Upper lobe of right lung (tissue), 1 donor: Measurements from ENCODE around the gene TBX4. TPM values are rescaled to one million over a fixed set of nuclear protein-coding genes. Genes with fewer than 3 reads are reported as not detected.
"Not testable (repeated sequence)": the region's sequence is repeated elsewhere in the genome, so short reads cannot be mapped to it uniquely, and the experiment has no call there.

Experiments
- ATAC-seq: fragments of 200-7000 bp; cut with Tn5 transposase; one replicate; pipeline ENCODE4 v1.9.1; 2020; ENCODE audit warnings: mild to moderate bottlenecking, moderate library complexity
- DNase-seq: peaks from one replicate; pipeline ENCODE4 v3.0.0-alpha.2; 2020
- H3K27ac ChIP-seq: fragments of 200-600 bp; one replicate; pipeline ENCODE4 v1.8.0; 2022
- H3K27me3 ChIP-seq: fragments of 200-600 bp; one replicate; pipeline ENCODE4 v1.8.0; 2022; ENCODE audit warnings: mild to moderate bottlenecking
- H3K36me3 ChIP-seq: fragments of 200-600 bp; one replicate; pipeline ENCODE4 v1.8.0; 2022
- H3K4me1 ChIP-seq: fragments of 200-600 bp; one replicate; pipeline ENCODE4 v1.8.0; 2022
- H3K4me3 ChIP-seq: fragments of 200-600 bp; one replicate; pipeline ENCODE4 v1.8.0; 2022; ENCODE audit warnings: mild to moderate bottlenecking
- H3K9me3 ChIP-seq: fragments of 200-600 bp; one replicate; pipeline ENCODE4 v1.8.0; 2022
- CTCF ChIP-seq: fragments of 200-600 bp; IDR thresholded peaks from one replicate; pipeline ENCODE4 v1.8.0; 2022; ENCODE audit warnings: antibody characterized with exemption
- intact Hi-C: fragments of 100-400 bp; cut with DNase I; formaldehyde crosslinking; loops from one replicate; pipeline ENCODE4 v1.11.0; 2022
- total RNA-seq: library from RNA; stranded (reverse); fragmentation: NEBNext Ultra II Directional; extraction: Animal tissue kit (Norgen Biotek cat#: 25700); gene quantifications from one replicate; pipeline ENCODE4 v1.2.1, GENCODE V29; 2021
- donor health status: DM: no; HTN: yes; CAD: no; lungs with severe emphysema.

The TBX4 gene
- total RNA-seq, 1 donor from 2014 or later = 28.6 TPM

- H3K27me3 ChIP-seq = no peaks in the 10 kb centered on the region
- no peaks in the 10 kb centered on the region for H3K9me3 ChIP-seq
- H3K36me3 ChIP-seq = no peaks in the 10 kb centered on the region
- no peaks in the 10 kb centered on the region for H3K4me1 ChIP-seq
- H3K4me3 ChIP-seq = no peak overlapping the region
- TF ChIP-seq CTCF = no peak
- no peak for DNase-seq
- ATAC-seq = no peak
- no peak overlapping the region for H3K27ac ChIP-seq
- intact Hi-C loops = no loop called here
These were observed 52.5 kb downstream of the TBX4 start for GRCh38 chr17:61504697-61505096.

DNA sequence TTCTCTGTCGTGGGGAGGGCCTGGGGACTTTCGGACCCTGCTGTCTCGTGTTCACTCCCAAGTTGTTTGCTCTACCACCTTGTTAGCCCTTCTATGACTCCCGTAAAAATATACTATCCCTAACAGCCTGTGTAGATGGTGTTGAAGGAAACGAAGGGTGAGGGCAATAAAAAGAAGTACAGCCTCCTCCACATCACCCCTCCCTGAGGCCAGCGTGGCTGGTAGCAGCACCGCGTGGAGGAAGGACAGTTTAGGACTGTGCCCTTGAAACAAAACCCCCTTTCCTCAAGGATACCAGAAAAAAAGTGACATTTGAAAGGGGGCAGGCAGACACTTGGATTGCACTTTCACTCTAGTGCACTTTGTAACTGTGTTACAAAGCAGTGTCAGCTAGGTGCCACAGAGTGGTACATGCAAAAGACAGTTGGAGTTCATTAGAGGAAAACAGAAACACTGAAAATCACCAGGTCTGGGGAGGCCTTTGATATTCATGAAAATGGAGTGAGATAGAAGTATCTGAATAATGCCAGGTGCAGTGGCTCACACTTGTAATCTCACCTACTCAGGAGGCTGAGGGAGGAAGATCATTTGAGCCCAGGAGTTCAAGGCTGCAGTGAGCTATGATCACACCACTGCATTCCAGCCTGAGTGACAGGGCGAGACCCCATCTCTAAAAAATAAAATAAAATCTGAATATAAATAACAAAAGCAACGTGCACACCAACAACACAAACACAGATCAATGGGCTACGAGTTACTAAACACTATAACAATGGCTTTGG lies 53.8 kb downstream of the TBX4 start:
- TF ChIP-seq CTCF = no peak
- H3K9me3 ChIP-seq = no peaks in the 10 kb centered on the region
- H3K4me1 ChIP-seq = no peaks in the 10 kb centered on the region
- intact Hi-C loops = no loop called here
- H3K36me3 ChIP-seq = no peaks in the 10 kb centered on the region
- DNase-seq (no peak), ATAC-seq (no peak)
- no peaks in the 10 kb centered on the region for H3K27me3 ChIP-seq
- H3K4me3 ChIP-seq = no peak overlapping the region
- H3K27ac ChIP-seq = no peak overlapping the region

DNA sequence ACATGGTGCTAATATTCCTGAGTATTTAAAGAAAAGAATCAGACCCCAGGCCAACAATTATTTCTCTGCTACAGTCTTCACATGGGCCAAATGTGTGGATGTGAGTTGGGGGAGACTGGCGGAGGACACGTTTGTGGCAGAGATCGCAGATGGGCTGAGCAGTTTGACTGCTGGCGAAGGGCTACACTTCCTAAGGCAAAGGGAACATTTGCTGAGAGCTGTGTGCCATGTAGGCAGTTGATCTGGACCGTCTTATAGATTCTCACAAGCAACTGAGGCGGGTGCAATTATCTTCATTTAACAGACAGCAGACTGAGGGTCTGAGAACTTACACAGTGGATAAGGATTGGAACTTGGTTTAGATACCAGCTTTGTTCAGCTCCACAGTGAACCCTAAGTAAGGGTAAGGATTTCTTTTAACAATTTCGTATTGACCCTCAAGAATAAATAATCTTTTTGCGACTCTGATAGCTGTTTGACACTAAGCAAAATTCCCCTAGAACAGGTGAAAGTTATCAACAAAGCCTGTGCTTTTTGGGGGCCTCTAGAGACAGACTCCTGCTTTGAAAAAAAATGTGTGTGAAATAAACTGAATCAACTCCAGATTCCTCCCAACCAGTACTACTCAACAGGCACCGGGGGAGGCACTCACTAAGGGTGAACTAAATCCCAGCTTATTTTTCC lies 55.3 kb downstream of the TBX4 start:
- H3K36me3 ChIP-seq = no peaks in the 10 kb centered on the region
- H3K27ac ChIP-seq = no peak overlapping the region
- H3K9me3 ChIP-seq = no peaks in the 10 kb centered on the region
- H3K4me1 ChIP-seq = no peaks in the 10 kb centered on the region
- DNase-seq (no peak), ATAC-seq (no peak)
- no peak overlapping the region for H3K4me3 ChIP-seq
- TF ChIP-seq CTCF = no peak
- H3K27me3 ChIP-seq = no peaks in the 10 kb centered on the region
- intact Hi-C loops = no loop called here

- DNase-seq (no peak), ATAC-seq (no peak)
- Histone ChIP-seq H3K4me3 (no peak overlapping the region), H3K4me1 (no peaks in the 10 kb centered on the region), H3K9me3 (no peaks in the 10 kb centered on the region), H3K27me3 (no peaks in the 10 kb centered on the region), H3K27ac (no peak overlapping the region), H3K36me3 (no peaks in the 10 kb centered on the region)
- intact Hi-C loops = no loop called here
- TF ChIP-seq CTCF = no peak
These were observed 56.7 kb downstream of the TBX4 start for GRCh38 chr17:61508912-61509311.

- H3K9me3 ChIP-seq, H3K36me3 ChIP-seq, H3K27me3 ChIP-seq, H3K4me3 ChIP-seq, H3K27ac ChIP-seq, intact Hi-C loops, ATAC-seq, H3K4me1 ChIP-seq, DNase-seq: not testable (repeated sequence)
These were observed 57.2 kb downstream of the TBX4 start for GRCh38 chr17:61509454-61509853.

- H3K4me1 ChIP-seq = no peaks in the 10 kb centered on the region
- H3K27ac ChIP-seq = no peak overlapping the region
- no peak for DNase-seq
- H3K9me3 ChIP-seq = no peaks in the 10 kb centered on the region
- no peaks in the 10 kb centered on the region for H3K36me3 ChIP-seq
- H3K4me3 ChIP-seq = no peak overlapping the region
- intact Hi-C loops = no loop called here
- no peak for TF ChIP-seq CTCF
- no peak for ATAC-seq
- no peaks in the 10 kb centered on the region for H3K27me3 ChIP-seq
These were observed 58.0 kb downstream of the TBX4 start for GRCh38 chr17:61510237-61510636.
